Measurements from ENCODE around the gene AP5B1.

The AP5B1 gene

DNA sequence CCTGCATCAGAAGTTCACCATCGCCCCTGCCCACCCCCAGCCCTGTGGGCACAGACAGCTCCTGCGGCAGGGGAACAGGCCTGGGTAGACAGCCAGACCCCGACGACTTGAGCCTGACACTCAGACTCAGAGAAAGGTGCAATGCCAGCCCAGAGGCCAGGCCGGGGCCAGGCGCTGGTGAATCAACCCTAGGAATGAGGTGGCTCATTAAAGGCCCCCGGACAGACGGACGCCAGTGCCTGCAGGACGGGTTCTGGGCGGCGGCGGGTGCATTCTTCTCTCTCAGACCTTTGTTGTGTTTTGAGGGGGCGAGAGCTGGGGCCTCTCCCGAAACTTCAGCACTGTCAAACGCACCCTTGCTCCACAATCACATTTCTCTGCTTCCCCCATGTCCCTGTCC is 11.7 kb upstream of the AP5B1 start:
- in situ Hi-C loops (cut with HindIII; ENCODE audit: low sequenced_read_pairs): no loop called here
- DNase-seq (ENCODE audit: low read depth, low spot score): no peak
- H3K4me3 ChIP-seq (ENCODE audit: low read depth, low read length): no peak overlapping the region
- TF ChIP-seq, protein P1, sequence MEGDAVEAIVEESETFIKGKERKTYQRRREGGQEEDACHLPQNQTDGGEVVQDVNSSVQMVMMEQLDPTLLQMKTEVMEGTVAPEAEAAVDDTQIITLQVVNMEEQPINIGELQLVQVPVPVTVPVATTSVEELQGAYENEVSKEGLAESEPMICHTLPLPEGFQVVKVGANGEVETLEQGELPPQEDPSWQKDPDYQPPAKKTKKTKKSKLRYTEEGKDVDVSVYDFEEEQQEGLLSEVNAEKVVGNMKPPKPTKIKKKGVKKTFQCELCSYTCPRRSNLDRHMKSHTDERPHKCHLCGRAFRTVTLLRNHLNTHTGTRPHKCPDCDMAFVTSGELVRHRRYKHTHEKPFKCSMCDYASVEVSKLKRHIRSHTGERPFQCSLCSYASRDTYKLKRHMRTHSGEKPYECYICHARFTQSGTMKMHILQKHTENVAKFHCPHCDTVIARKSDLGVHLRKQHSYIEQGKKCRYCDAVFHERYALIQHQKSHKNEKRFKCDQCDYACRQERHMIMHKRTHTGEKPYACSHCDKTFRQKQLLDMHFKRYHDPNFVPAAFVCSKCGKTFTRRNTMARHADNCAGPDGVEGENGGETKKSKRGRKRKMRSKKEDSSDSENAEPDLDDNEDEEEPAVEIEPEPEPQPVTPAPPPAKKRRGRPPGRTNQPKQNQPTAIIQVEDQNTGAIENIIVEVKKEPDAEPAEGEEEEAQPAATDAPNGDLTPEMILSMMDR (IDR thresholded peaks at IDR 0.05; ENCODE audit: low read depth, low read length): no peak

DNA sequence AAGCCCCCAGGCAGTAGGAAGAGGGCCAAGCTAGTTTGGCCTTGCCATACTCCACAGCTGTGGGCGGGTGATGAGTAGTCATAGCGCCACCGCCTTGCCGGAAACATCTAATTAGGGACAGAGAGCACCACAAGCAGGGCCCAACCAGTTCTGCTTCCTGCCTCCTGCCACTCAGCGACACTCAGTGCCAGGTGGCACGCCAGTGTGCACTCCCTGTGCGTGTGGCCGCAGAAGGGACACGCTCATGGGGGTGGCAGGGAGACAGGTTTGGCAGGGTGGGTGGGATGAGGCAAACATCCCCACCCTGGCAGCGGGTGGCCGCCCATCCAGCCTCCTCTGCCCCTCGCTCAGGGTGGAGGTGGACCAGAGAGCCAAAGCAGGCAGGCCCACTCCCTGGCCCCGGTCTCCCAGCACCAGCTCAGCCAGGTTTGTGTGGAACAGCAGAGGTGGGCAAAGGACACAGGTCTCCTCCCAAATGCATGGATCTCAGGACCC is 11.0 kb upstream of the AP5B1 start:
- no peak for DNase-seq (ENCODE audit: low read depth, low spot score)

DNA sequence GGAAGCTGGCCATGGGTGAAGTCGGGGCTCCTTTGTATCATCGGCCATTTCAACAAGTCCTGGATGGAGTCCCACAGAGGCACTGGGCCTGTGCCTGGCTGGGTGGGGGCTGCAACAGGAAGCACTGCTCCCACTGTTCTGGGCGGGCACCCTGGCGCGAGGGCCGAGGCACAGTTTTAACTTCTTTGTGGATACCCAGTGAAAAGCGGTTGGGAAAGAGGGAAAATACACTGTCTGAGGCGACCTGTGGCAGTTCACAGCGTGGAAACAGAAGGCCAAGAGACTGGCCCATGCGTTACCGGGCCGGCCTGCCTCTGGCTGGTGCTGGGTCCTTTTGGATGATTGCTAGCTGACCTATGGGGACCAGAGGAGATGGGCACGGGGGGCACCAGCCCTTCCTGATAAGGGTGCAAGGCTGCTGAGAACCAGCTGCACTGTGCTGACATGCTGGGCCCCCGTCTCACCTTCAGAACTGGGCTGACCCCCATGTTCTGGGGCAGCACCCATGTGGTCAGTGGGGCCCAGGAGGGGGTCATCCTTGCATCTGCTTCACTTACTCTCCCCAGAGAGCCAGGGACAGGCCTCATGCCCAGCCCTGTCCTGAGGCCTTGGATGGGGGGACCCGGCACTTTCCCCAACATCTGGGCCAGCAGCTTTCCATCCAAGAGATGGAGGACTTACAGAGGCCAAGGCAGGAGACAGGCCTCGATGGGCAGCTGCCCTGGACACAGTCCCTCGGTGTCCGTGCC is 10.3 kb upstream of the AP5B1 start:
- H3K4me3 ChIP-seq (ENCODE audit: low read depth, low read length): no peak overlapping the region
- TF ChIP-seq, protein P1 (IDR thresholded peaks at IDR 0.05; ENCODE audit: low read depth, low read length): no peak
- DNase-seq (ENCODE audit: low read depth, low spot score): no peak
- in situ Hi-C loops (cut with HindIII; ENCODE audit: low sequenced_read_pairs): no loop called here

More for the DNA sequence above, 11.0 kb upstream of the AP5B1 start:
- TF ChIP-seq, protein P1 (IDR thresholded peaks at IDR 0.05; ENCODE audit: low read depth, low read length): no peak
- in situ Hi-C loops (cut with HindIII; ENCODE audit: low sequenced_read_pairs): no loop called here
- no peak overlapping the region for H3K4me3 ChIP-seq (ENCODE audit: low read depth, low read length)

DNA sequence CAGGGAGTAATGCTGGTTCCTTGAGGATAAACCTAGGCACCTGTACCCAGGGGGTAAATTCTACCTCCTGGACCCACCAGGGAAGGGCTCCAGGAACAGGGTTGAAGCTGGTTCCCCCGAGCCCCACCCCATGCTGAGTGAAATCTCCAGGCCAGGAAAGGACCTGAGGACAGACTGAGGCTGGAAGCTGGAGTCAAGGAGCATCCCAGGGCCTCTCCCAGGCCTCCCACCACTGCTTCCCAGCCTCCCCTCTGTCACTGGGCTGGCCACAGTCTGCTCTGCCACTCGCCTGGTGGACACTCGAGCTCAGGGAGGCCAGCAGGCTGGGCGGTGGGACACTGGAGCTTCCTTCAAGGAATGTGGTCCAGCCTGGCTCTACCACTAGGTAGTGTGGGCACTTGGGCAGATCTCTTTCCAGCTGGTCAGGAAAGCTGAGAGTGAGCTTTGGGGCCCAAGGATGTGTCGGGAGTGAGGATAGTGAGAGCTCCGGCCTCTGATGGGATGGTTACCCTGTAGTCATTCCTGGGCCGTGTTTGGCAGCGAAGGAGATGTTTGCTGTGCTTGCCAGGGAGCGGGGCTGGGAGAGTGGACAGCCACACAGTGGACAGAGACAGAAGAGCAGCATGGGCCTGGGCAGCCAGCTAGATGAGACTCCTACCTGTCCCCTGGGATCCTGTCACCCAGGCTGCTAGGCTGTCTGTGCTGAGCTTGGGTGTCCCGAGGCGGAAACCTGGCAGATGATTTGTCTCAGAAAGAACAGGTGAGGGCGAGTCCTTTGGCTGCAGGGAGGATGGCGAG is 9.5 kb upstream of the AP5B1 start:
- no peak overlapping the region for H3K4me3 ChIP-seq (ENCODE audit: low read depth, low read length)
- TF ChIP-seq, protein P1 (IDR thresholded peaks at IDR 0.05; ENCODE audit: low read depth, low read length): no peak
- in situ Hi-C loops (cut with HindIII; ENCODE audit: low sequenced_read_pairs): no loop called here
- no peak for DNase-seq (ENCODE audit: low read depth, low spot score)

DNA sequence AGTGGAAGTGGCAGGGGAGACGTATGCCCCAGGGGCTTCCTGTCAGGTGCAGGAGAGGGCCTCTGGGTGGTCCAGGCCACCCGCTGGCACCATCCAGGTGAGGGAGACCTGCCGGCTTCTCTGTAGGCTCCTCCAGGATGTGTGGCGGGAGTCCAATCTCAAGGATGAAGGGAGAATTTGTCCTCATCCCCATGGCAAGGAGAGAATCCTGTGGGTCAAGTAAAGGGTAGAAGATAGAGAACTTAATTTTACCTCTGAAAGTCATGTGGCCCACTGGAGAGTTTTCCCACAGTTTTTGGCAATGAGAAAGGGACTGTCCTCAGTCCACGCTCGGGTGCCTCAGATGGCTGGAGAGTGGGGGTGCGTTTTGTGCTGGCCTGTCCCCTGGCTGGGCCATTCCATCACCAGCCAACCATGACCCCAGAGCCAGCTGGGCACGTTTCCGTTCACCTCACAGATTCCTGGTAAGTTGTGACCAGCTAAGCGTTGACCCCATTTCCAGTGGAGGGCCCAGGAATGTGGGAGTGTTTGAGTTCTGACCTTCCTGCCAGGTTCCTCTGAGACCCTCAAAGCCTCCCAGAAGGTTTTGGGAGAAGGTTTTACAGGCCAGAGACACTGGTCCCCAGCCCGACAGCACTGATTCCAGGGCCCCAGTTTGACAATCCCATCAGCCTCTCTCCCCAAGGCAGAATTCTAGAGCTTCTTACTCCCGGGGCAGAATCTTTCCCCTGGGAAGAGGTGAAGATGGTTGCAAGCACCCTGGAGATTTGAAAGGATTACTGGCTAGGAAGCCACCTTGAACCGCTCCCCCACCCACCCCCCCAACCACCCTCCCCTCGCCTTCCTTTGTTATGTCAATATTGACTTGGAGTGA is 8.7 kb upstream of the AP5B1 start:
- in situ Hi-C loops (cut with HindIII; ENCODE audit: low sequenced_read_pairs): no loop called here
- no peak for DNase-seq (ENCODE audit: low read depth, low spot score)
- TF ChIP-seq, protein P1 (IDR thresholded peaks at IDR 0.05; ENCODE audit: low read depth, low read length): no peak
- no peak overlapping the region for H3K4me3 ChIP-seq (ENCODE audit: low read depth, low read length)

DNA sequence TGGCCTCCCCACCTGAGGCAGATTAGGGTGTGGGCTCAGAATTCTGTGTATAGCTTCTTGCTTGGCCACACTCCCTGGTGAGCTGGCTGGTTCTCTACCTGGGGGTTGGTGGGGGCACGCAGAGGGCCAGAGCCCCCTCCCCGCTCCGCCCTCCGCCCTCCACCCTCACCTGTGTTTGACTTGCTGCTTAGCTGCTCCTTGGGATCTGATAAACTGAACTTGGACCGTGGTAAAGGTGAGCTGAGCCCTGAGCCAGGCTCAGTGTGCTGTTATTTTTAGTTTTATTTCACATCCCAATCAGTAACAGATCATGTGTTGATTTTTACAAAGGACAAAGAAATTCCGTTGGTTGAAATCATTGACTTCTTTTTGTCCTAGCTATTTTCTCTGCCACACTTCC is 8.0 kb upstream of the AP5B1 start:
- in situ Hi-C loops (cut with HindIII; ENCODE audit: low sequenced_read_pairs): no loop called here

More for the DNA sequence above, 8.0 kb upstream of the AP5B1 start:
- DNase-seq (ENCODE audit: low read depth, low spot score): no peak
- H3K4me3 ChIP-seq (ENCODE audit: low read depth, low read length): no peak overlapping the region
- TF ChIP-seq, protein P1 (IDR thresholded peaks at IDR 0.05; ENCODE audit: low read depth, low read length): no peak

All from astrocyte of the spinal cord (primary cell).